ENCODE results near the gene CAV2. TPM values are rescaled to one million over a fixed set of nuclear protein-coding genes. Genes with fewer than 3 reads are reported as not detected.

The CAV2 gene
- total RNA-seq, 2 experiments from 2014 or later, result not detected

DNA sequence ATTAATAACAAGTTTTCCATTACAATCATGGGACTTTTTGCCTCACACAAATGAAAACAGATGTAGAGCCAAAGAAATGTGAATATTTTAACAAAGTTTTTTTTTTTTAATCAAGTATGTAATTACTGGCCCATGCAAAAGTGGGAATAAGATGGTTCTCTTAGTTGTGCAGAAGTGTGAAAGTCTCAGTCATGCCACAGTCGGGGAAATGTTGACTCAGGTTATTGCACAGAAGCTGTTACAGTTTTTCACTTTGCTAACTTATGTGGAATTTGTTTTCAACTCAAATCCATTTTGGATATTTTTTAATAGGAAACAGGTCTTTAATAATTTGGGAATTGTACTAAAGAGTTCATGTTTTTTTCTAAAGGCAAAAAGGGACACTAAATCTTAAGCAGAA, 44.0 kb upstream of the CAV2 start:
- ChIA-PET POLR2A (interaction anchor here (0.6 kb wide), 1 partner anchor 22 kb away, joined by 3 read pairs; no protein-coding TSS in a partner anchor), CTCF (ENCODE audit: unreplicated experiment) (no interaction called here)
- Histone ChIP-seq H3K4me2 (ENCODE audit: low read length) (no peak overlapping the region), H3K4me1 (ENCODE audit: insufficient read depth, low read length, poor library complexity, severe bottlenecking) (no peaks in the 10 kb centered on the region), H3K9me2 (ENCODE audit: insufficient read depth, low read length) (no peaks in the 10 kb centered on the region), H3K4me3 (ENCODE audit: low read depth, low read length, poor library complexity, severe bottlenecking) (no peak overlapping the region), H3K79me2 (ENCODE audit: insufficient read depth, low read depth, low read length) (no peaks in the 10 kb centered on the region), H3K9me3 (ENCODE audit: low read length) (no peaks in the 10 kb centered on the region), H2AFZ (ENCODE audit: low read length) (no peak overlapping the region), H3K27ac (ENCODE audit: low read depth, low read length, poor library complexity, severe bottlenecking) (no peak overlapping the region), H4K20me1 (ENCODE audit: insufficient read depth, low read length) (no peaks in the 10 kb centered on the region), H3K36me3 (ENCODE audit: insufficient read depth, low read length) (no peaks in the 10 kb centered on the region)
- intact Hi-C loops (cut with micrococcal nuclease; ENCODE audit: unreplicated experiment), result no loop called here
- no TSS peak for BruUV-seq (replicated peaks)
- TF ChIP-seq, protein P1, sequence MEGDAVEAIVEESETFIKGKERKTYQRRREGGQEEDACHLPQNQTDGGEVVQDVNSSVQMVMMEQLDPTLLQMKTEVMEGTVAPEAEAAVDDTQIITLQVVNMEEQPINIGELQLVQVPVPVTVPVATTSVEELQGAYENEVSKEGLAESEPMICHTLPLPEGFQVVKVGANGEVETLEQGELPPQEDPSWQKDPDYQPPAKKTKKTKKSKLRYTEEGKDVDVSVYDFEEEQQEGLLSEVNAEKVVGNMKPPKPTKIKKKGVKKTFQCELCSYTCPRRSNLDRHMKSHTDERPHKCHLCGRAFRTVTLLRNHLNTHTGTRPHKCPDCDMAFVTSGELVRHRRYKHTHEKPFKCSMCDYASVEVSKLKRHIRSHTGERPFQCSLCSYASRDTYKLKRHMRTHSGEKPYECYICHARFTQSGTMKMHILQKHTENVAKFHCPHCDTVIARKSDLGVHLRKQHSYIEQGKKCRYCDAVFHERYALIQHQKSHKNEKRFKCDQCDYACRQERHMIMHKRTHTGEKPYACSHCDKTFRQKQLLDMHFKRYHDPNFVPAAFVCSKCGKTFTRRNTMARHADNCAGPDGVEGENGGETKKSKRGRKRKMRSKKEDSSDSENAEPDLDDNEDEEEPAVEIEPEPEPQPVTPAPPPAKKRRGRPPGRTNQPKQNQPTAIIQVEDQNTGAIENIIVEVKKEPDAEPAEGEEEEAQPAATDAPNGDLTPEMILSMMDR (conservative IDR thresholded peaks at IDR 0.05; ENCODE audit: low read length), result no peak
- no peak for DNase-seq (ENCODE audit: low spot score)

- DNase-seq (ENCODE audit: low spot score), result no peak
- Histone ChIP-seq H3K27ac (ENCODE audit: low read depth, low read length, poor library complexity, severe bottlenecking) (no peak overlapping the region), H3K4me3 (ENCODE audit: low read depth, low read length, poor library complexity, severe bottlenecking) (no peak overlapping the region), H3K79me2 (ENCODE audit: insufficient read depth, low read depth, low read length) (no peaks in the 10 kb centered on the region), H3K9me2 (ENCODE audit: insufficient read depth, low read length) (no peaks in the 10 kb centered on the region), H3K9me3 (ENCODE audit: low read length) (no peaks in the 10 kb centered on the region), H4K20me1 (ENCODE audit: insufficient read depth, low read length) (no peaks in the 10 kb centered on the region), H3K4me2 (ENCODE audit: low read length) (no peak overlapping the region), H3K4me1 (ENCODE audit: insufficient read depth, low read length, poor library complexity, severe bottlenecking) (no peaks in the 10 kb centered on the region), H3K36me3 (ENCODE audit: insufficient read depth, low read length) (no peaks in the 10 kb centered on the region), H2AFZ (ENCODE audit: low read length) (no peak overlapping the region)
- TF ChIP-seq, protein P1 (conservative IDR thresholded peaks at IDR 0.05; ENCODE audit: low read length), result no peak
- TF ChIP-seq EZH2phosphoT487 (IDR thresholded peaks at IDR 0.05; ENCODE audit: borderline replicate concordance, low read depth, low read length), result no peak
- intact Hi-C loops (cut with micrococcal nuclease; ENCODE audit: unreplicated experiment), result no loop called here
- no TSS peak for BruUV-seq (replicated peaks)
- ChIA-PET POLR2A (no interaction called here), CTCF (ENCODE audit: unreplicated experiment) (no interaction called here)
These were observed 38.0 kb upstream of the CAV2 start for GRCh38 chr7:116461500-116461899.

- Histone ChIP-seq H4K20me1 (ENCODE audit: insufficient read depth, low read length) (no peaks in the 10 kb centered on the region), H2AFZ (ENCODE audit: low read length) (no peak overlapping the region), H3K27ac (ENCODE audit: low read depth, low read length, poor library complexity, severe bottlenecking) (no peak overlapping the region), H3K79me2 (ENCODE audit: insufficient read depth, low read depth, low read length) (no peaks in the 10 kb centered on the region), H3K4me3 (ENCODE audit: low read depth, low read length, poor library complexity, severe bottlenecking) (no peak overlapping the region), H3K9me2 (ENCODE audit: insufficient read depth, low read length) (no peaks in the 10 kb centered on the region), H3K9me3 (ENCODE audit: low read length) (no peaks in the 10 kb centered on the region), H3K4me1 (ENCODE audit: insufficient read depth, low read length, poor library complexity, severe bottlenecking) (no peaks in the 10 kb centered on the region), H3K36me3 (ENCODE audit: insufficient read depth, low read length) (no peaks in the 10 kb centered on the region), H3K4me2 (ENCODE audit: low read length) (no peak overlapping the region)
- CTCF ChIA-PET (ENCODE audit: unreplicated experiment), result no interaction called here
- intact Hi-C loops (cut with micrococcal nuclease; ENCODE audit: unreplicated experiment), result no loop called here
- POLR2A ChIA-PET, result interaction anchor here (1.2 kb wide), 1 partner anchor 14 kb away, joined by 3 read pairs; no protein-coding TSS in a partner anchor
- no peak for DNase-seq (ENCODE audit: low spot score)
- BruUV-seq (replicated peaks), result no TSS peak
- TF ChIP-seq EZH2phosphoT487 (IDR thresholded peaks at IDR 0.05; ENCODE audit: borderline replicate concordance, low read depth, low read length), result no peak
- TF ChIP-seq, protein P1 (conservative IDR thresholded peaks at IDR 0.05; ENCODE audit: low read length), result no peak
These were observed 35.6 kb upstream of the CAV2 start for GRCh38 chr7:116463956-116464355.
